K562 (cell line): ENCODE measurements around the gene OPRD1. TPM values are rescaled to one million over a fixed set of nuclear protein-coding genes. Genes with fewer than 3 reads are reported as not detected.
A peak's percentile ranks its signal among the peaks of the same experiment; 100 is the strongest.

ENCODE experiments used
- ATAC-seq: fragments of 200-7000 bp; cut with Tn5 transposase; 3 replicates; pipeline ENCODE4 v1.9.1; 2020; ENCODE audit warnings: moderate library complexity
- BruUV-seq: library from RNA; stranded (reverse); fragments of 400-500 nt; replicated peaks from 2 replicates; lab custom pipeline; 2021; lab: Mats Ljungman, UMichigan
- CTCF ChIA-PET: fragments of 300-600 bp; formaldehyde crosslinking; extraction: SDS; loops from one replicate; lab custom pipeline; 2021; ENCODE audit warnings: low intra/inter-chr PET ratio; lab: Yijun Ruan, JAX
- POLR2A ChIA-PET: fragments of 300-600, 350-650 bp; sonication (Branson Sonifier 250); formaldehyde crosslinking; extraction: SDS; loops from one replicate; lab custom pipeline; 2021; ENCODE audit warnings: antibody characterized with exemption, inconsistent platforms; lab: Yijun Ruan, JAX
- DNase-seq, 4 experiments: peaks; one replicate each; pipeline versions ENCODE4 v3.0.0 to v3.0.0-alpha.2; 2011 to 2018; ENCODE audit warnings: low spot score in 3 of 4, mixed read lengths in 3 of 4; ENCODE audit errors: extremely low read depth in 1 of 4
- FAIRE-seq: peaks from 2 replicates; lab custom pipeline; 2011; peaks lifted over from hg19 to GRCh38; lab: Jason Lieb, UNC
- H2AFZ ChIP-seq: 2 replicates; pipeline ENCODE4 v1.6.0; 2011; ENCODE audit warnings: low read depth, low read length, control low read depth, inconsistent platforms
- H3K27ac ChIP-seq: fragments of 200-600 bp; 3 replicates; pipeline ENCODE4 v1.8.0; 2011; ENCODE audit warnings: low read depth, mild to moderate bottlenecking, control low read depth, inconsistent platforms, low read length, moderate library complexity, mixed read lengths; ENCODE audit errors: extremely low read depth
- H3K27me3 ChIP-seq, 2 experiments: fragments of 300-600 bp in 1 of 2; 2 replicates in 1 of 2; 3 replicates in 1 of 2; pipeline versions ENCODE4 v1.6.0 to v1.8.0; 2011; ENCODE audit warnings: inconsistent platforms in 2 of 2, low read length in 2 of 2, mild to moderate bottlenecking in 1 of 2, mixed read lengths in 1 of 2, moderate library complexity in 1 of 2; ENCODE audit not compliant: control insufficient read depth in 2 of 2, insufficient read depth in 2 of 2
- H3K36me3 ChIP-seq: fragments of 300-600 bp; 3 replicates; pipeline ENCODE4 v1.8.0; 2011; ENCODE audit warnings: mild to moderate bottlenecking, low read length, inconsistent platforms; ENCODE audit not compliant: control insufficient read depth, insufficient read depth
- H3K4me1 ChIP-seq, 2 experiments: fragments of 200-600 bp in 1 of 2; replicated peaks in 1 of 2; 2 replicates in 1 of 2; 3 replicates in 1 of 2; pipeline versions ENCODE4 v1.5.1 to v1.8.0; 2011; ENCODE audit warnings: inconsistent platforms in 2 of 2, low read length in 2 of 2, mild to moderate bottlenecking in 1 of 2, mixed read lengths in 1 of 2, moderate library complexity in 1 of 2; ENCODE audit not compliant: control insufficient read depth in 2 of 2, insufficient read depth in 2 of 2
- H3K4me2 ChIP-seq: 2 replicates; pipeline ENCODE4 v1.6.1; 2011; ENCODE audit warnings: low read length, control low read depth, inconsistent platforms, mixed read lengths; ENCODE audit not compliant: insufficient read depth
- H3K4me3 ChIP-seq: fragments of 200-600 bp; sonication (generic), shearing (Covaris generic); 2 replicates; pipeline ENCODE4 v1.5.1; 2016; ENCODE audit warnings: control low read depth, inconsistent platforms
- H3K79me2 ChIP-seq: fragments of 200-600 bp; 3 replicates; pipeline ENCODE4 v1.8.0; 2011; ENCODE audit warnings: low read length, inconsistent platforms; ENCODE audit not compliant: control insufficient read depth, insufficient read depth
- H3K9ac ChIP-seq, 2 experiments: 2 replicates each; pipeline versions ENCODE4 v1.6.0 to v1.6.1; 2011; ENCODE audit warnings: low read depth in 2 of 2, low read length in 2 of 2, control low read depth in 1 of 2, inconsistent platforms in 1 of 2, mild to moderate bottlenecking in 1 of 2, mixed read lengths in 1 of 2; ENCODE audit not compliant: insufficient read depth in 1 of 2
- H3K9me1 ChIP-seq: one replicate; pipeline ENCODE4 v1.6.0; 2011; ENCODE audit warnings: inconsistent platforms, mild to moderate bottlenecking, low read length, moderate library complexity; ENCODE audit not compliant: control insufficient read depth, insufficient read depth
- H3K9me3 ChIP-seq: replicated peaks from 2 replicates; pipeline ENCODE4 v1.5.1; 2011; ENCODE audit warnings: low read depth, low read length, inconsistent platforms; ENCODE audit not compliant: control insufficient read depth, insufficient read depth
- H4K20me1 ChIP-seq: replicated peaks from 2 replicates; pipeline ENCODE4 v1.6.1; 2011; ENCODE audit warnings: low read length, inconsistent platforms, mixed read lengths; ENCODE audit not compliant: control insufficient read depth, insufficient read depth
- ARHGAP35 ChIP-seq: fragments of 450-650 bp; IDR thresholded peaks from 2 replicates; pipeline ENCODE4 v1.6.1; 2018; ENCODE audit not compliant: partially characterized antibody
- BRD4 ChIP-seq: fragments of 200-600 bp; sonication (generic); IDR thresholded peaks from 2 replicates; pipeline ENCODE4 v1.6.1; 2017; ENCODE audit warnings: inconsistent platforms
- ELF4 ChIP-seq: fragments of 450-650 bp; formaldehyde crosslinking; IDR thresholded peaks from 2 replicates; pipeline ENCODE4 v1.4.0; 2022; ENCODE audit warnings: missing genetic modification characterization
- NR2C2 ChIP-seq, 2 experiments: fragments of 200-800 bp in 1 of 2; sonication (Bioruptor generic) in 1 of 2; sonication (generic) in 1 of 2; formaldehyde crosslinking in 1 of 2; IDR thresholded peaks; 2 replicates each; pipeline versions ENCODE4 v1.6.1 to v1.8.0; 2016 to 2022; ENCODE audit warnings: mild to moderate bottlenecking in 1 of 2, missing compliant biosample characterization in 1 of 2, missing genetic modification characterization in 1 of 2, missing genetic modification reagents in 1 of 2
- OTX1 ChIP-seq: fragments of 450-650 bp; formaldehyde crosslinking; IDR thresholded peaks from 2 replicates; pipeline ENCODE4 v1.4.0; 2022; ENCODE audit warnings: mild to moderate bottlenecking
- PCBP2 ChIP-seq: fragments of 200-400 bp; formaldehyde crosslinking; IDR thresholded peaks from 2 replicates; pipeline ENCODE4 v1.6.1; 2018; ENCODE audit warnings: low read length, low read depth, mild to moderate bottlenecking, moderate library complexity; ENCODE audit not compliant: poor library complexity, severe bottlenecking
- SIX5 ChIP-seq, 2 experiments: IDR thresholded peaks; 2 replicates each; pipeline ENCODE4 v1.6.1; 2011; ENCODE audit warnings: low read length in 2 of 2, borderline replicate concordance in 1 of 2, low read depth in 1 of 2, mild to moderate bottlenecking in 1 of 2, moderate library complexity in 1 of 2; ENCODE audit not compliant: insufficient read depth in 1 of 2
- SUPT5H ChIP-seq: fragments of 450-650 bp; IDR thresholded peaks from 2 replicates; pipeline ENCODE4 v1.6.1; 2016
- ZNF232 ChIP-seq: sonication (generic); formaldehyde crosslinking; IDR thresholded peaks from 2 replicates; pipeline ENCODE4 v1.8.0; 2022; ENCODE audit warnings: mild to moderate bottlenecking, missing genetic modification reagents
- WGBS: fragments of 100-300 bp; shearing (Covaris generic); methylation state at CpG from one replicate; pipeline ENCODE4 v1.1.6; 2016; ENCODE audit warnings: low coverage, mixed read lengths; ENCODE audit not compliant: insufficient coverage; ENCODE audit errors: missing lambda C conversion rate; 5-methylcytosine and 5-hydroxymethylcytosine counted together
- in situ Hi-C: fragments of 300-500 bp; cut with MboI; formaldehyde crosslinking; loops from 4 replicates; pipeline ENCODE4 v1.15.0; 2018; ENCODE audit warnings: inconsistent platforms, mixed read lengths
- intact Hi-C: fragments of 100-400 bp; cut with micrococcal nuclease; formaldehyde crosslinking; loops from 2 replicates; pipeline ENCODE4 v1.14.2; 2022
- polyA plus RNA-seq, 8 experiments: library from polyadenylated mRNA; depleted of rRNA in 4 of 8; stranded (reverse) in 5 of 8; unstranded in 3 of 8; fragments of >200 nt; fragmentation: Nextera tagmentation in 2 of 8; fragmentation: Illumina TruSeq in 1 of 8; extraction: Ambion mirVana in 2 of 8; extraction: Trizol in 1 of 8; gene quantifications; 2 replicates each; pipeline versions ENCODE4 v1.2.1 to v1.2.3, GENCODE V29; 2011 to 2014; ENCODE audit warnings: inconsistent platforms in 1 of 8, missing spikeins in 1 of 8
- total RNA-seq, 7 experiments: library from RNA; depleted of rRNA in 6 of 7; stranded (reverse); fragments of >200 nt in 6 of 7; fragmentation: Illumina TruSeq in 2 of 7; extraction: Trizol in 2 of 7; gene quantifications; 2 replicates each; pipeline versions ENCODE4 v1.2.1 to v1.2.3, GENCODE V29; 2011 to 2021; ENCODE audit warnings: low replicate concordance in 1 of 7
- TF ChIP-seq, protein P1 (sequence below): fragments of 450-650 bp; formaldehyde crosslinking; IDR thresholded peaks from 2 replicates; pipeline ENCODE4 v1.4.0; 2022; ENCODE audit warnings: missing genetic modification characterization
- TF ChIP-seq, protein P2 (sequence below): fragments of 450-650 bp; formaldehyde crosslinking; conservative IDR thresholded peaks from 2 replicates; pipeline ENCODE4 v1.4.0; 2022; ENCODE audit warnings: mild to moderate bottlenecking, missing genetic modification characterization
- TF ChIP-seq, protein P3 (sequence below), 2 experiments: fragments of 450-650 bp in 1 of 2; IDR thresholded peaks; 2 replicates each; pipeline ENCODE4 v1.6.1; 2011 to 2017; ENCODE audit warnings: low read depth in 2 of 2, antibody characterized with exemption in 1 of 2, borderline replicate concordance in 1 of 2, low read length in 1 of 2, mild to moderate bottlenecking in 1 of 2, mixed read lengths in 1 of 2; ENCODE audit not compliant: control insufficient read depth in 1 of 2
- TF ChIP-seq, protein P4 (sequence below): IDR thresholded peaks from 2 replicates; pipeline ENCODE4 v1.6.1; 2016; ENCODE audit warnings: missing genetic modification characterization, missing compliant biosample characterization

OPRD1 gene
- total and polyA plus RNA-seq, 9 of the 15 experiments (the other 6 are each of a cell fraction or from before 2014, with no cell fraction given), result under 0.01 to 0.03 (median under 0.01) TPM; not detected in 6

DNA sequence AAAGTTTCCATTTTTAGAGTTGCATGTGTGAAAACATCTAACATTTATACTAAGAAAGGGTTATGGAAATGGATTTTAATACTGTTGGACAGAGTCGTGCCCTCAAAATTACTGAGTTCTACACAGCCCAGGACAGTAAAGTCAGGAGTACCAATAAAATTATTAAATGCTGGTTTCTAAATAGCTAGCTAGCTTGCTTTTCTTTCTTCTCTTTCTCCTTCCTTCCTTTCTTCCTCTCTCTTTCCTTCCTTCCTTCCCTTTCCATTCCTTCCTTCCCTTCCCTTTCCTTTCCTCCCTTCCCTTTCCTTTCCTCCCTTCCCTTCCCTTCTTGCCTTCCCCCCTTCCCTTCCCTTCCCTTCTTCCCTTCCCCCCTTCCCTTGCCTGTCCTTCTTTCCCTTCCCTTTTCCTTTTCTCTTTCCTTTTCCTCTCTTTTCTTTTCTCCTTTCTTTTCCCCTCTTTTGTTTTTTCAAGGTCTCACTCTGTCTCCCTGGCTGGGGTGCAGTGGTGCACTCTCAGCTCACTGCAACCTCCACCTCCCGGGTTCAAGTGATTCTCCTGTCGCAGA lies 41.3 kb upstream of the OPRD1 start:
- Histone ChIP-seq H3K9ac (no peak overlapping the region), H3K9me1 (no peaks in the 10 kb centered on the region), H3K27me3 (no peaks in the 10 kb centered on the region), H3K4me3 (no peak overlapping the region), H4K20me1 (no peaks in the 10 kb centered on the region; the same call in 1 of the 2 replicates), H3K27ac (no peak overlapping the region), H3K9me3 (no peaks in the 10 kb centered on the region), H3K36me3 (peaks cover 79% of the 10 kb centered on the region), H3K79me2 (peaks cover 34% of the 10 kb centered on the region), H3K4me1 (peaks cover 0 to 5% of the 10 kb centered on the region in 2 experiments; a peak in 2 of 5 replicates), H3K4me2 (no peak overlapping the region), H2AFZ (no peak overlapping the region)
- no TSS peak for BruUV-seq
- ATAC-seq (no peak), DNase-seq (no peak), FAIRE-seq (no peak)
- 90% methylated on average over 3 of the region's 3 CpGs for WGBS
- CTCF ChIA-PET, result no interaction called here
- intact Hi-C loops (no loop called here), in situ Hi-C loops (no loop called here)
- POLR2A ChIA-PET, result interaction anchor here (0.6 to 1.3 kb wide), 6 partner anchors 9 to 1465 kb away, joined by 3 to 4 read pairs (median 4); partner anchors contain the start of gene RNU11
- TF ChIP-seq, protein P1, sequence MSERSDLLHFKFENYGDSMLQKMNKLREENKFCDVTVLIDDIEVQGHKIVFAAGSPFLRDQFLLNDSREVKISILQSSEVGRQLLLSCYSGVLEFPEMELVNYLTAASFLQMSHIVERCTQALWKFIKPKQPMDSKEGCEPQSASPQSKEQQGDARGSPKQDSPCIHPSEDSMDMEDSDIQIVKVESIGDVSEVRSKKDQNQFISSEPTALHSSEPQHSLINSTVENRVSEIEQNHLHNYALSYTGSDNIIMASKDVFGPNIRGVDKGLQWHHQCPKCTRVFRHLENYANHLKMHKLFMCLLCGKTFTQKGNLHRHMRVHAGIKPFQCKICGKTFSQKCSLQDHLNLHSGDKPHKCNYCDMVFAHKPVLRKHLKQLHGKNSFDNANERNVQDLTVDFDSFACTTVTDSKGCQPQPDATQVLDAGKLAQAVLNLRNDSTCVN, result 0 out of 2 replicates have a peak, but pooled peaks have one; percentile 49
- no peak for TF ChIP-seq BRD4
- peak; percentile 81; the same call in 1 of the 2 replicates for TF ChIP-seq OTX1
- no peak for TF ChIP-seq NR2C2 (CRISPR knock-in tag; IDR thresholded peaks at IDR 0.05)
- no peak for TF ChIP-seq NR2C2 (tag; IDR thresholded peaks at IDR 0.05)
- peak; percentile 25; the same call in 1 of the 2 replicates for TF ChIP-seq ELF4
- peak; percentile 40 for TF ChIP-seq ARHGAP35
- TF ChIP-seq SIX5 (IDR thresholded peaks at IDR 0.05; ENCODE audit: borderline replicate concordance in 1 of 2, insufficient read depth in 1 of 2, low read depth in 1 of 2, low read length in 2 of 2), result no peak
- TF ChIP-seq, protein P2, sequence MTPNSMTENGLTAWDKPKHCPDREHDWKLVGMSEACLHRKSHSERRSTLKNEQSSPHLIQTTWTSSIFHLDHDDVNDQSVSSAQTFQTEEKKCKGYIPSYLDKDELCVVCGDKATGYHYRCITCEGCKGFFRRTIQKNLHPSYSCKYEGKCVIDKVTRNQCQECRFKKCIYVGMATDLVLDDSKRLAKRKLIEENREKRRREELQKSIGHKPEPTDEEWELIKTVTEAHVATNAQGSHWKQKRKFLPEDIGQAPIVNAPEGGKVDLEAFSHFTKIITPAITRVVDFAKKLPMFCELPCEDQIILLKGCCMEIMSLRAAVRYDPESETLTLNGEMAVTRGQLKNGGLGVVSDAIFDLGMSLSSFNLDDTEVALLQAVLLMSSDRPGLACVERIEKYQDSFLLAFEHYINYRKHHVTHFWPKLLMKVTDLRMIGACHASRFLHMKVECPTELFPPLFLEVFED (CRISPR knock-in tag), result 0 out of 2 replicates have a peak, but pooled peaks have one; percentile 43
- TF ChIP-seq SUPT5H, result peak; percentile 77
- TF ChIP-seq, protein P3, sequence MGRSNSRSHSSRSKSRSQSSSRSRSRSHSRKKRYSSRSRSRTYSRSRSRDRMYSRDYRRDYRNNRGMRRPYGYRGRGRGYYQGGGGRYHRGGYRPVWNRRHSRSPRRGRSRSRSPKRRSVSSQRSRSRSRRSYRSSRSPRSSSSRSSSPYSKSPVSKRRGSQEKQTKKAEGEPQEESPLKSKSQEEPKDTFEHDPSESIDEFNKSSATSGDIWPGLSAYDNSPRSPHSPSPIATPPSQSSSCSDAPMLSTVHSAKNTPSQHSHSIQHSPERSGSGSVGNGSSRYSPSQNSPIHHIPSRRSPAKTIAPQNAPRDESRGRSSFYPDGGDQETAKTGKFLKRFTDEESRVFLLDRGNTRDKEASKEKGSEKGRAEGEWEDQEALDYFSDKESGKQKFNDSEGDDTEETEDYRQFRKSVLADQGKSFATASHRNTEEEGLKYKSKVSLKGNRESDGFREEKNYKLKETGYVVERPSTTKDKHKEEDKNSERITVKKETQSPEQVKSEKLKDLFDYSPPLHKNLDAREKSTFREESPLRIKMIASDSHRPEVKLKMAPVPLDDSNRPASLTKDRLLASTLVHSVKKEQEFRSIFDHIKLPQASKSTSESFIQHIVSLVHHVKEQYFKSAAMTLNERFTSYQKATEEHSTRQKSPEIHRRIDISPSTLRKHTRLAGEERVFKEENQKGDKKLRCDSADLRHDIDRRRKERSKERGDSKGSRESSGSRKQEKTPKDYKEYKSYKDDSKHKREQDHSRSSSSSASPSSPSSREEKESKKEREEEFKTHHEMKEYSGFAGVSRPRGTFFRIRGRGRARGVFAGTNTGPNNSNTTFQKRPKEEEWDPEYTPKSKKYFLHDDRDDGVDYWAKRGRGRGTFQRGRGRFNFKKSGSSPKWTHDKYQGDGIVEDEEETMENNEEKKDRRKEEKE (IDR thresholded peaks at IDR 0.05; ENCODE audit: borderline replicate concordance in 1 of 2, control insufficient read depth in 1 of 2, low read depth in 2 of 2, low read length in 1 of 2), result 0 out of 4 replicates have a peak, but pooled peaks of 1 of the 2 experiments have one; percentile 45
- TF ChIP-seq, protein P4, sequence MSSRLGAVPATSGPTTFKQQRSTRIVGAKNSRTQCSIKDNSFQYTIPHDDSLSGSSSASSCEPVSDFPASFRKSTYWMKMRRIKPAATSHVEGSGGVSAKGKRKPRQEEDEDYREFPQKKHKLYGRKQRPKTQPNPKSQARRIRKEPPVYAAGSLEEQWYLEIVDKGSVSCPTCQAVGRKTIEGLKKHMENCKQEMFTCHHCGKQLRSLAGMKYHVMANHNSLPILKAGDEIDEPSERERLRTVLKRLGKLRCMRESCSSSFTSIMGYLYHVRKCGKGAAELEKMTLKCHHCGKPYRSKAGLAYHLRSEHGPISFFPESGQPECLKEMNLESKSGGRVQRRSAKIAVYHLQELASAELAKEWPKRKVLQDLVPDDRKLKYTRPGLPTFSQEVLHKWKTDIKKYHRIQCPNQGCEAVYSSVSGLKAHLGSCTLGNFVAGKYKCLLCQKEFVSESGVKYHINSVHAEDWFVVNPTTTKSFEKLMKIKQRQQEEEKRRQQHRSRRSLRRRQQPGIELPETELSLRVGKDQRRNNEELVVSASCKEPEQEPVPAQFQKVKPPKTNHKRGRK (tag), result peak; percentile 70
- TF ChIP-seq PCBP2, result peak; percentile 63
- TF ChIP-seq ZNF232, result no peak
